ENCODE data around the gene ADAMTS15. TPM values are rescaled to one million over a fixed set of nuclear protein-coding genes. Genes with fewer than 3 reads are reported as not detected.

The ADAMTS15 gene
- total and polyA plus RNA-seq, 2 of the 4 experiments (the other 2 are of a cell fraction), result 3.0 to 5.0 TPM

GRCh38 chr11:130413405-130414106, 34.9 kb upstream of the ADAMTS15 start:
- Histone ChIP-seq H4K8ac (ENCODE audit: low read depth in 2 of 2, low read length in 2 of 2) (peak overlapping the region in 1 of 2 experiments; percentile 71; a peak in 3 of 4 replicates), H3K23ac (ENCODE audit: low read depth, low read length) (no peak overlapping the region; the same call in 1 of the 2 replicates), H2BK20ac (ENCODE audit: low read depth, low read length) (peak overlapping the region; percentile 67), H3K9ac (ENCODE audit: low read depth, low read length) (peak overlapping the region; percentile 9; the same call in 1 of the 2 replicates), H2BK15ac (ENCODE audit: low read depth, low read length) (peak overlapping the region; percentile 86; the same call in 1 of the 3 replicates), H4K91ac (ENCODE audit: insufficient read depth, low read depth, low read length) (peak overlapping the region; percentile 97), H3K56ac (ENCODE audit: extremely low read depth, insufficient read depth, low read length) (peak overlapping the region; percentile 50; the same call in 1 of the 2 replicates), H3K27ac (ENCODE audit: insufficient read depth, low read length) (peak overlapping the region; percentile 83), H2BK5ac (ENCODE audit: low read depth, low read length, poor library complexity, severe bottlenecking) (peak overlapping the region; percentile 91), H2AK5ac (ENCODE audit: low read depth, low read length) (peak overlapping the region; percentile 84), H3K4me2 (ENCODE audit: low read depth, low read length) (peak overlapping the region; percentile 7; the same call in 1 of the 2 replicates), H3K4me3 (ENCODE audit: insufficient read depth, low read depth, low read length) (no peak overlapping the region), H3K4me1 (ENCODE audit: control insufficient read depth, insufficient read depth, low read length) (peaks cover 20% of the 10 kb centered on the region), H2AFZ (replicated peaks; ENCODE audit: low read length, poor library complexity) (peak overlapping the region; percentile 83), H4K20me1 (ENCODE audit: insufficient read depth, low read length) (peaks cover 6% of the 10 kb centered on the region; the same call in 1 of the 2 replicates), H3K27me3 (ENCODE audit: control insufficient read depth, insufficient read depth, low read length) (no peaks in the 10 kb centered on the region), H3K79me1 (ENCODE audit: low read depth in 1 of 2, low read length in 2 of 2) (no peaks in the 10 kb centered on the region), H3K14ac (replicated peaks; ENCODE audit: low read depth, low read length) (peak overlapping the region; percentile 64), H3K36me3 (ENCODE audit: control insufficient read depth, insufficient read depth, low read length) (peaks cover 6% of the 10 kb centered on the region; the same call in 1 of the 2 replicates), H3K9me1 (ENCODE audit: insufficient read depth, low read length) (peaks cover 14% of the 10 kb centered on the region; the same call in 1 of the 2 replicates), H2BK120ac (ENCODE audit: low read depth, low read length) (peak overlapping the region; percentile 86), H3K9me3 (ENCODE audit: control insufficient read depth, insufficient read depth, low read length) (no peaks in the 10 kb centered on the region), H3K4ac (ENCODE audit: low read depth, low read length) (peak overlapping the region; percentile 66), H2AK9ac (replicated peaks; ENCODE audit: low read depth, low read length, poor library complexity) (peak overlapping the region; percentile 92), H4K5ac (ENCODE audit: low read depth, low read length) (peak overlapping the region; percentile 61), H3K18ac (ENCODE audit: low read depth, low read length) (peak overlapping the region; percentile 63)
- WGBS, 2 experiments (ENCODE audit: extremely low coverage in 2 of 2, insufficient read length in 1 of 2), result 53% methylated on average over 5 of the region's 16 CpGs; no CpG with 5 or more reads in 1 of the 2 experiments
- ATAC-seq (ENCODE audit: low read depth) (peak; percentile 93), DNase-seq (peak; percentile 95)
- dilution Hi-C loops (cut with HindIII; ENCODE audit: low sequenced_read_pairs, unreplicated experiment) (no loop called here), in situ Hi-C loops (cut with MboI; ENCODE audit: low sequenced_read_pairs) (loop anchor here (25.0 kb wide), 2 partner anchors 1474 to 1649 kb away; no protein-coding TSS in a partner anchor), intact Hi-C loops (cut with micrococcal nuclease) (loop anchor here (2.0 kb wide), 1 partner anchor 27 kb away; no protein-coding TSS in a partner anchor)
- ChIA-PET CTCF (no interaction called here), POLR2A (ENCODE audit: unreplicated experiment) (interaction anchor here (0.6 kb wide), 1 partner anchor 10 kb away, joined by 3 read pairs; no protein-coding TSS in a partner anchor)
- BruUV-seq (replicated peaks), result no TSS peak
- TF ChIP-seq FOS (IDR thresholded peaks at IDR 0.05; ENCODE audit: low read depth, low read length) (peak; percentile 89), MAZ (IDR thresholded peaks at IDR 0.05; ENCODE audit: borderline replicate concordance, low read depth, low read length) (no peak), ELK1 (IDR thresholded peaks at IDR 0.05; ENCODE audit: borderline replicate concordance, low read depth, low read length) (no peak), BHLHE40 (IDR thresholded peaks at IDR 0.05; ENCODE audit: low read depth, low read length) (peak; percentile 31; the same call in 1 of the 2 replicates), SMC3 (IDR thresholded peaks at IDR 0.05; ENCODE audit: low read depth, low read length) (no peak), RFX5 (IDR thresholded peaks at IDR 0.05; ENCODE audit: low read depth, low read length) (no peak), CHD1 (IDR thresholded peaks at IDR 0.05; ENCODE audit: low read depth, low read length) (no peak), RCOR1 (IDR thresholded peaks at IDR 0.05; ENCODE audit: insufficient replicate concordance, low read length) (peak; percentile 65), USF2 (IDR thresholded peaks at IDR 0.05; ENCODE audit: low read depth, low read length) (no peak), RAD21 (IDR thresholded peaks at IDR 0.05; ENCODE audit: low read length) (no peak; the same call in 1 of the 2 replicates), CTCF (conservative IDR thresholded peaks at IDR 0.05; ENCODE audit: low read depth, low read length) (no peak), NFE2L2 (IDR thresholded peaks at IDR 0.05; ENCODE audit: low read depth, low read length) (0 out of 2 replicates have a peak, but pooled peaks have one; percentile 55), MAFK (IDR thresholded peaks at IDR 0.05; ENCODE audit: low read depth, low read length) (0 out of 2 replicates have a peak, but pooled peaks have one; percentile 2)

All from IMR-90 (cell line).